Mesenchymal stem cell (in vitro differentiated cells and primary cell): ENCODE results near the gene TDRD7.
"Not testable (repeated sequence)": the region's sequence is repeated elsewhere in the genome, so short reads cannot be mapped to it uniquely, and the experiment has no call there.

Experiments
- DNase-seq: peaks from one replicate; pipeline ENCODE4 v3.0.0-alpha.2; 2013
- H2AFZ ChIP-seq: one replicate; pipeline ENCODE4 v1.6.1; 2013; ENCODE audit warnings: low read depth, mild to moderate bottlenecking, control low read depth, inconsistent platforms, low read length, moderate library complexity
- H2AK5ac ChIP-seq: 2 replicates; pipeline ENCODE4 v1.6.1; 2013; ENCODE audit warnings: low read length, moderate library complexity, mild to moderate bottlenecking, inconsistent platforms; ENCODE audit not compliant: severe bottlenecking
- H2BK120ac ChIP-seq: one replicate; pipeline ENCODE4 v1.6.1; 2013; ENCODE audit warnings: low read depth, mild to moderate bottlenecking, inconsistent platforms, low read length, moderate library complexity
- H2BK12ac ChIP-seq, 2 experiments: one replicate each; pipeline ENCODE4 v1.6.1; 2013; ENCODE audit warnings: inconsistent platforms in 2 of 2, low read length in 2 of 2, mild to moderate bottlenecking in 2 of 2, moderate library complexity in 2 of 2, control low read depth in 1 of 2
- H2BK15ac ChIP-seq: one replicate; pipeline ENCODE4 v1.6.1; 2013; ENCODE audit warnings: mild to moderate bottlenecking, low read depth, inconsistent platforms; ENCODE audit not compliant: poor library complexity, severe bottlenecking
- H2BK5ac ChIP-seq: 2 replicates; pipeline ENCODE4 v1.6.1; 2013; ENCODE audit warnings: low read depth, mild to moderate bottlenecking, low read length, control low read depth, inconsistent platforms; ENCODE audit not compliant: poor library complexity, severe bottlenecking
- H3K14ac ChIP-seq, 2 experiments: one replicate each; pipeline ENCODE4 v1.6.1; 2013; ENCODE audit warnings: inconsistent platforms in 2 of 2, low read length in 2 of 2, control low read depth in 1 of 2, mild to moderate bottlenecking in 1 of 2, moderate library complexity in 1 of 2
- H3K18ac ChIP-seq, 2 experiments: one replicate each; pipeline ENCODE4 v1.6.1; 2013; ENCODE audit warnings: inconsistent platforms in 2 of 2, low read length in 2 of 2, control low read depth in 1 of 2, low read depth in 1 of 2, mild to moderate bottlenecking in 1 of 2
- H3K23ac ChIP-seq, 2 experiments: one replicate each; pipeline ENCODE4 v1.6.1; 2013; ENCODE audit warnings: inconsistent platforms in 2 of 2, low read length in 2 of 2, mild to moderate bottlenecking in 2 of 2, moderate library complexity in 2 of 2, control low read depth in 1 of 2
- H3K27ac ChIP-seq: 2 replicates; pipeline ENCODE4 v1.5.1; 2013; ENCODE audit warnings: mild to moderate bottlenecking, moderate library complexity, low read length, control low read depth, inconsistent platforms; ENCODE audit not compliant: poor library complexity, severe bottlenecking
- H3K27me3 ChIP-seq, 2 experiments: 2 replicates each; pipeline versions ENCODE4 v1.6.1 to v1.7.0; 2013; ENCODE audit warnings: low read length in 2 of 2, mild to moderate bottlenecking in 2 of 2, moderate library complexity in 2 of 2, control low read depth in 1 of 2, inconsistent platforms in 1 of 2; ENCODE audit not compliant: control insufficient read depth in 1 of 2, insufficient read depth in 1 of 2
- H3K36me3 ChIP-seq, 2 experiments: 2 replicates each; pipeline versions ENCODE4 v1.6.1 to v1.7.0; 2013; ENCODE audit warnings: low read length in 2 of 2, control low read depth in 1 of 2, inconsistent platforms in 1 of 2, low read depth in 1 of 2, mild to moderate bottlenecking in 1 of 2; ENCODE audit not compliant: insufficient read depth in 2 of 2, control insufficient read depth in 1 of 2
- H3K4ac ChIP-seq, 2 experiments: one replicate each; pipeline ENCODE4 v1.6.1; 2013; ENCODE audit warnings: inconsistent platforms in 2 of 2, low read length in 2 of 2, mild to moderate bottlenecking in 2 of 2, moderate library complexity in 2 of 2, control low read depth in 1 of 2, low read depth in 1 of 2
- H3K4me1 ChIP-seq: 2 replicates; pipeline ENCODE4 v1.6.1; 2013; ENCODE audit warnings: low read depth, low read length, control low read depth; ENCODE audit not compliant: control insufficient read depth, insufficient read depth
- H3K4me2 ChIP-seq: 2 replicates; pipeline ENCODE4 v1.6.1; 2013; ENCODE audit warnings: low read length, mild to moderate bottlenecking, inconsistent platforms; ENCODE audit not compliant: poor library complexity, severe bottlenecking
- H3K4me3 ChIP-seq, 2 experiments: 2 replicates each; pipeline versions ENCODE4 v1.5.1 to v1.7.0; 2013; ENCODE audit warnings: low read length in 2 of 2, mild to moderate bottlenecking in 2 of 2, control low read depth in 1 of 2, low read depth in 1 of 2; ENCODE audit not compliant: insufficient read depth in 1 of 2
- H3K79me1 ChIP-seq: replicated peaks from 2 replicates; pipeline ENCODE4 v1.6.1; 2013; ENCODE audit warnings: mild to moderate bottlenecking, control low read depth, low read length, inconsistent platforms; ENCODE audit not compliant: poor library complexity, severe bottlenecking
- H3K9ac ChIP-seq: 2 replicates; pipeline ENCODE4 v1.7.0; 2013; ENCODE audit warnings: mild to moderate bottlenecking, low read length, moderate library complexity
- H3K9me3 ChIP-seq: 2 replicates; pipeline ENCODE4 v1.7.0; 2013; ENCODE audit warnings: mild to moderate bottlenecking, low read length; ENCODE audit not compliant: control insufficient read depth
- H4K8ac ChIP-seq: one replicate; pipeline ENCODE4 v1.6.1; 2013; ENCODE audit warnings: inconsistent platforms, mild to moderate bottlenecking, low read length, moderate library complexity
- H4K91ac ChIP-seq: one replicate; pipeline ENCODE4 v1.6.1; 2013; ENCODE audit warnings: mild to moderate bottlenecking, low read length, inconsistent platforms
- WGBS: methylation state at CpG from one replicate; pipeline ENCODE4 v1.1.7; 2013; ENCODE audit warnings: mixed read lengths; 5-methylcytosine and 5-hydroxymethylcytosine counted together

TDRD7 gene

GRCh38 chr9:97487861-97488260 lies 76.0 kb downstream of the TDRD7 start:
- Histone ChIP-seq H3K9ac (no peak overlapping the region), H3K4ac (no peak overlapping the region), H3K36me3 (peaks cover 2 to 43% of the 10 kb centered on the region in 2 experiments), H3K27ac (no peak overlapping the region), H2BK15ac (no peak overlapping the region), H3K4me1 (no peaks in the 10 kb centered on the region), H3K4me2 (no peak overlapping the region), H3K14ac (no peak overlapping the region), H3K9me3 (peaks cover 16% of the 10 kb centered on the region), H2BK120ac (no peak overlapping the region), H2AK5ac (no peak overlapping the region), H3K18ac (no peak overlapping the region), H3K4me3 (no peak overlapping the region), H3K23ac (no peak overlapping the region), H2BK12ac (no peak overlapping the region), H4K8ac (no peak overlapping the region), H2AFZ (no peak overlapping the region), H3K79me1 (no peaks in the 10 kb centered on the region), H4K91ac (no peak overlapping the region), H3K27me3 (no peaks in the 10 kb centered on the region), H2BK5ac (no peak overlapping the region)
- DNase-seq, result no peak
- 86% methylated on average over 1 of the region's 1 CpG for WGBS

- no peak for DNase-seq
- Histone ChIP-seq H2BK5ac (no peak overlapping the region), H3K4ac (no peak overlapping the region), H3K27ac (no peak overlapping the region), H2BK120ac (no peak overlapping the region), H4K91ac (no peak overlapping the region), H3K36me3 (peaks cover 0 to 30% of the 10 kb centered on the region in 2 experiments), H3K14ac (no peak overlapping the region), H4K8ac (no peak overlapping the region), H2AK5ac (no peak overlapping the region), H3K23ac (no peak overlapping the region), H3K9me3 (peaks cover 16% of the 10 kb centered on the region), H2AFZ (no peak overlapping the region), H3K9ac (no peak overlapping the region), H3K4me1 (no peaks in the 10 kb centered on the region), H2BK15ac (no peak overlapping the region), H2BK12ac (no peak overlapping the region), H3K4me2 (no peak overlapping the region), H3K27me3 (no peaks in the 10 kb centered on the region), H3K18ac (no peak overlapping the region), H3K79me1 (no peaks in the 10 kb centered on the region), H3K4me3 (no peak overlapping the region)
- 94% methylated on average over 1 of the region's 1 CpG for WGBS
Observed at GRCh38 chr9:97491216-97491999, 79.5 kb downstream of the TDRD7 start.

GRCh38 chr9:97497558-97498375 lies 85.9 kb downstream of the TDRD7 start:
- not testable (repeated sequence) for H3K27ac ChIP-seq, H2AK5ac ChIP-seq, H3K14ac ChIP-seq, H3K4ac ChIP-seq, H3K4me3 ChIP-seq, H2BK120ac ChIP-seq, H3K9ac ChIP-seq, H2AFZ ChIP-seq, H2BK5ac ChIP-seq, H3K79me1 ChIP-seq, H2BK12ac ChIP-seq, H3K9me3 ChIP-seq, H3K18ac ChIP-seq, H3K4me2 ChIP-seq, DNase-seq, H4K8ac ChIP-seq, H3K23ac ChIP-seq, H4K91ac ChIP-seq, H2BK15ac ChIP-seq
- 97% methylated on average over 21 of the region's 36 CpGs for WGBS
- H3K4me1 ChIP-seq, result peaks cover 15% of the 10 kb centered on the region
- peaks cover 0 to 13% of the 10 kb centered on the region in 2 experiments for H3K36me3 ChIP-seq
- peaks cover 18 to 25% of the 10 kb centered on the region in 2 experiments for H3K27me3 ChIP-seq

- not testable (repeated sequence) for DNase-seq, H4K8ac ChIP-seq, H3K18ac ChIP-seq, H2BK12ac ChIP-seq, H2AFZ ChIP-seq, H3K4me2 ChIP-seq, H3K9ac ChIP-seq, H3K27ac ChIP-seq, H3K23ac ChIP-seq, H3K14ac ChIP-seq, H2BK120ac ChIP-seq, H3K79me1 ChIP-seq, H2BK15ac ChIP-seq, H3K4ac ChIP-seq, H4K91ac ChIP-seq, H2BK5ac ChIP-seq, H2AK5ac ChIP-seq, H3K9me3 ChIP-seq, H3K4me3 ChIP-seq
- WGBS, result 61% methylated on average over 3 of the region's 5 CpGs
- peaks cover 29 to 35% of the 10 kb centered on the region in 2 experiments for H3K27me3 ChIP-seq
- H3K36me3 ChIP-seq, result peaks cover 0 to 13% of the 10 kb centered on the region in 2 experiments
- H3K4me1 ChIP-seq, result peaks cover 19% of the 10 kb centered on the region
Observed at GRCh38 chr9:97498846-97499245, 87.0 kb downstream of the TDRD7 start.
